ENCODE results near the gene TRIM17.

TRIM17 gene

DNA sequence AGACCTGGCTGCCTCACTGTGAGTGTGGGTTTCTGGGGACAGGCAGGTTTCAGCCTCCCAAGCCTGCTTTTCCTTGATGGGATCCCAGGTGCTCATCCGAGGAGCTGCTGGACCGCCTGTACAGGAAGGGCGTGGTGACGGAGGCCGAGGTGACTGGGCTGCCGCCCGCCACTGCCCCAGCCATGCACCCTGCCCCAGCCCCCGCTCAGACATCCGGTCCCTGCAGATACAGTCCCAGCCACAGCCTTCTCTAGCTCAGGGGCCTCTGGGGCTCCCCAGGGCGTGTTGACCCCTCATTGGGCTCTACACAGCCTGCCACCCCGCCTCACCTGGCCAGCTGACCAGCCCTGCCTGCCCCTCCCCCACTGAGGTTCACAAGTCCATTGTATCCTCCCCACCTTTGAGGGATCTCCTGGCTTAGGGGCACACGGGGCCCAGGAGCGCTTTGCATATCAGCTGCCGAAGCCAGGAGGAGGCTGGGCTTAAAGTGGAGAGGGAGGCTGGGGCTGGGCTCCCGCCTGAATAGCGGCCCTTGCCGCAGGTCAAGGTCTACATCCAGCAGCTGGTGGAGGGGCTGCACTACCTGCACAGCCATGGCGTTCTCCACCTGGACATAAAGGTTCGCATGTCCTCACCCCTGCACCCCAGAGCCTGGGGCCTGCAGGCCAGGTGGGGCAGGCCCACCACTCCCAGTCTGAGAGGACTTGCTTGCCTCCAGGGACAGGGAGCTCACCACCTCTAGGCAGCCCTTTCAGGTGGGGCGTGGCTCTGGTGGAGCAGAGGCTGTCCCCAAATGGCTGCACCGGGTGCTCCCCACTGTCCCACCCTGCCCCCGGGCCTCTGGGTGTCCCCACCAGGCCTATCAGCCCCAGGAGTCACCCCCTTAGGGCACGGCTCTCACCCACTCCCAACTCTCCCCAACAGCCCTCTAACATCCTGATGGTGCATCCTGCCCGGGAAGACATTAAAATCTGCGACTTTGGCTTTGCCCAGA, 48.6 kb downstream of the TRIM17 start:
- DNase-seq (ENCODE audit: low spot score), result no peak

GRCh38 chr1:228366866-228367741, 49.6 kb downstream of the TRIM17 start:
- no peak for DNase-seq (ENCODE audit: low spot score)

- no peak for DNase-seq (ENCODE audit: low spot score)
Observed at GRCh38 chr1:228366062-228366865, 50.4 kb downstream of the TRIM17 start.

DNA sequence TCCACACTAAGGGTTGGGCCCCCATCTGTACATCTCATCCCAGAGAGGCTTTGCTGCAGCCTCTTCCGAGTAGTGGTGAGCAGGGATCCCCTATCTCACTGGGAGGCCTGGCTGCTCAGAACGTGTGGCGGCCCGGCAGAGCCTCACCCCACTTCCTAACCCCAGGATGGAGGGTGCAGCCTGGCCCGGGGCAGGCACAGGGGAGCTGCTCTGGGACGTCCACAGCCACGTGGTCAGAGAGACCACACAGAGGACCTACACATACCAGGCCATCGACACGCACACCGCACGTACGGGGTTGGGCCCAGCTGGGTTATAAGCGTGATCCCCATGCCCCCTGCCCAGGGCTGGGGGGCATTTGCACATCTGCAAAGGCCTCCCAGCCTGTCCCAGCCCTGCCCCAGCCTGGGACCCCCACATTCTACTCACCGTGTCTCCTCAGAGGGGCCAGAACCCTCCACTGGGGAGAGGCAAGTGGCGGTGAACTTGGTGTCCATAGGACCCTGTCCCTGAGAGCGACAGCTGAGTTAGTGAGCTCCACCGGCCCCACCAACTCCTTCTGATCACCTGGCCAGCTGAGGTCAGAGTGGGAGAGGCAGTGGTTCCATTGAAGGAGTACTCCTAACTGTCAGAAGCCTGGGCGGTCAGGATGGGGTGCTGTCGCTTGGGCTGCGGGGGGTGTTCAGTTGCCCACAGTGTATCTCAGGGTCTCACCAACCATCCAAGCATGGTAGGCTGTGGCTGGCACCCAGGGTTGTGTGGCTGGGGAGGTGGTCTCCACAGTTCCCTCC, 51.2 kb downstream of the TRIM17 start:
- DNase-seq (ENCODE audit: low spot score), result no peak

DNA sequence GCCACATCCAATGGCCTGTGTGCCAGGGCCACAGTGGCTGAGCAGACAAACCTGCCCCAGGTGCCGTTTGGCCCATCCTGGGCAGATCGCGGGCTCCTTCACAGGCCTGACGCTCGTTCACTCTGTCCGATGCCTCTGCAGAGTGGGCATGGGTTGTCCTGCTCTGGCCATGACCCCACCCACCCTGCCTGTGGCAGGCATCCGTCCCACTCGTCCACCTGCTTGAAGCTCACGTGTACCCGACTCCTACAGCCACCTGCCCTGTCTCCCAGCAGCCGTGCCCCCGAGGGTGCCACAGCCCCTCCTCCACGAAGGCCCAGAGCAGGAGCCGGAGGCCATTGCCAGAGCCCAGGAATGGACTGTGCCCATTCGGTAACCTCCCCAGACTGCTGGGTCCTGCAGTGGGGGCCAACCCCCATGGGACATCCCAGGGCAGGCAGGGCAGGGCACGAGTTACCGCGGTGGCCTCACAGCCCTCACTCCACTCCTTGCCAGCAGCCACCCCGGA, 51.9 kb downstream of the TRIM17 start:
- no peak for DNase-seq (ENCODE audit: low spot score)

- DNase-seq (ENCODE audit: low spot score), result no peak
Observed at GRCh38 chr1:228364068-228364705, 52.5 kb downstream of the TRIM17 start.

DNA sequence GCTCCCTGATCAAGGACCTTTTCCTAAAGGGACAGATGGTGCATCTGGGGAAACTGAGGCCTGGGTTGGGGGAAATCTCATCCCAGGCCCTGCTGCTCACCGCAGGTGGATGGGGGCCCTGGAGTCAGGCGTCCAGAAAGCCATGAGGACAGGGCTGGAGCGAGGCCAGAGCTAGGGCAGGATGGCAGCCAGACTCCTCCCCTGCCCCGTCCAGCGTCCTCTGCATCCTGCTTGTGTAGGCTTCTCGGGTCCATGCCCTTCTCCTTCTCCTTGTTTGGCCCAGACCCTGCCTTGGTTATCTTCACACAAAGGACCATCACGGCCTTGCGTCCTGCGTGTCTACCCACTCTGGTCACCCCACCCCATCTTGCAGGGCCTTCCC, 53.0 kb downstream of the TRIM17 start:
- no peak for DNase-seq (ENCODE audit: low spot score)

DNA sequence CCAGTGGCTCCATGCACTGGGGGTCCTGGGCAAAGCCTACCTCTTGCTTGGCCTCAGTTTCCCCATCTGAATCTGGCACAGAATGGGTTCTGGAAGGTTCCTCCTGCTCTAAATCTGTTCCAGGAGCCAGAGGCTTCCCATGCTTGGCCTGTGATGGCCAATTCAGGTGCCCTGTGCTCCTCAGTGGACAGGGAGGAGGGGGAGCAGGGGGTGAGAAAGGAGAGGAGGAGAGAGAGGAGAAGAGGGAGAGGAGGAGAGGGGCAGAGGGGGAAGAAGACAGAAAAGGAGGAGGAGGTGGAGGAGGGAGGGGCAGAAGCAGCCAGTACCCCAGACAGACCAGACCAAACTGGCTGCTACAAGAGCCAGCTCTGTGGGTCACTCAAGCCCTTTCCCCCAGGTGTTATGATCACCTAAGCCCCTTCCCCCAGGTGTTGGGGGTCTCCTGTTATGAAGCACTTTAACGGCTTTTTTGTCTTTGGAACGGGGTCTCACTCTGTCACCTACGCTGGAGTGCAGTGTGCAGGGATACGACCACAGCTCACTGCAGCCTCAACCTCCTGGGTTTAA, 53.7 kb downstream of the TRIM17 start:
- DNase-seq (ENCODE audit: low spot score), result no peak

DNA sequence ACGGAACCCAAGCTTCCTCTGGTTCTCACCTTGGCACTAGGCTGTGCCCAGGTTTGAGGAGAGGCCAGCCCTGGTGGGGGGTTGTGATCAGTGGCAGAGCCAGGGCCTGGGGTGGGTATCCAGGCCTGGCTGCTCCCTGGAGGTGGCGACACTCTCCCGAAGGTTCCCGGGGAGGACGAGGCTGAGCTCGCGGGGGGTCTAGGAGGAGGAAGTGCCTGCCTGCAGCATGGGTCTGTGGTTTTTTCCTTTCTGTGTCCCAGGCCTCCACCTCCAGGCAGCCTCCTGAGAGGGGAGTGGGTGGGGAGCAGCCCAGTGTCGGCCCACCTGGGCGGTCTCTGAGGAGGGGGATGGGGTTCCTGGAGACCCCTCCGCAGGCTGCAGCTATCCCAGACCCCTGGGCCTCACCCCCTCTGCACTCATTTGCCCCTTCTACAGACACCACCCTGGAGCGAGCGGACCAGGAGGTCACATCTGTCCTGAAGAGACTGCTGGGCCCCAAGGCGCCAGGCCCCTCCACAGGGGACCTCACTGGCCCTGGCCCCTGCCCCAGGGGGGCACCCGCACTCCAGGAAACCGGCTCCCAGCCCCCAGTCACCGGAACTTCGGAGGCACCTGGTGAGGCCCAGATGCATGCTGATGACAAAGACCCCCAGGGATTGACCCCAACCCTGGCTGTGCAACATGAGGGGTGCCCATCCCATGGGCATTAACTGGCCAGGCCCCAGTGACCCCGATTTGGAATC, 54.3 kb downstream of the TRIM17 start:
- no peak for DNase-seq (ENCODE audit: low spot score)

DNA sequence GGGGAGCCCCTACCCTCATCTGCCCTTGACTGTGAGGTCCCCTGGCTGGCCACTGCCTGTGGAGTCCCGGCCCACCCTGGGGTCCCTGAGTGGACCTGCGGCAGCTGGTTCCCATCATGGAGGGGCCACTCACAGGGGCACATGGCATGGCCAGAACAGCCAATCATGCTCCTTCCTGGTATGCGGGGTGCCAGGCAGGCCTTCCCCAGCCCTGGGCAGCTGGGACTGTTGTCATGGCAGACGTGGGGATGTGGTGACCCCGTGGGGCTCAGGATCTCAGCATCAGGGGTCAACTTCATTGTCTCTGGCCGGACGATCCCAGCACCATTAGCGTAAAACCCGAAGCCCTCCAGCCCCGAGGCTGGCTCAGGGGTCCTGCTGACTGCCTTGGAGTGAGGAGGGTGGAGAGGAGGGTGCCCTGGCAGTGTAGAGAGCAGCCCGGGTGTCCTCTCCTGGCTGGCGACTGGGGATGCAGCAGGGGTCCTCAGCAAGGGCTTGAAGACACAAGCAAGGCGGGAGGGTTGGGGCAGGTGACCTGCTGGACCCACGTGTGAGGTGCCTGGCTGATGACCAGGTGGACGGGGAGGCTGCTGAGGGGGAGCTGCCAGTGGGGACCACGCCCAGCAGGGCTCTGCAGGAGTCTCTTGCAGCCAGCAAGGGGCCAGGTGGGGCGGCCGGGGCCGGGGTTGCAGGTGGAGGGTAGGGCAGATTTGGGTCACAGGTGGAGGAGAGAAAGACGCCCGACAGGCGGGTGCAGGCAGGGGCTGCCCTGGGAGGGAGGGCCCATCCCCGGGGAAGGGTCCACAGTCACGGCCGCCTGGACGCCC, 55.1 kb downstream of the TRIM17 start:
- no peak for DNase-seq (ENCODE audit: low spot score)

GRCh38 chr1:228360533-228361313, 55.9 kb downstream of the TRIM17 start:
- no peak for DNase-seq (ENCODE audit: low spot score)

DNA sequence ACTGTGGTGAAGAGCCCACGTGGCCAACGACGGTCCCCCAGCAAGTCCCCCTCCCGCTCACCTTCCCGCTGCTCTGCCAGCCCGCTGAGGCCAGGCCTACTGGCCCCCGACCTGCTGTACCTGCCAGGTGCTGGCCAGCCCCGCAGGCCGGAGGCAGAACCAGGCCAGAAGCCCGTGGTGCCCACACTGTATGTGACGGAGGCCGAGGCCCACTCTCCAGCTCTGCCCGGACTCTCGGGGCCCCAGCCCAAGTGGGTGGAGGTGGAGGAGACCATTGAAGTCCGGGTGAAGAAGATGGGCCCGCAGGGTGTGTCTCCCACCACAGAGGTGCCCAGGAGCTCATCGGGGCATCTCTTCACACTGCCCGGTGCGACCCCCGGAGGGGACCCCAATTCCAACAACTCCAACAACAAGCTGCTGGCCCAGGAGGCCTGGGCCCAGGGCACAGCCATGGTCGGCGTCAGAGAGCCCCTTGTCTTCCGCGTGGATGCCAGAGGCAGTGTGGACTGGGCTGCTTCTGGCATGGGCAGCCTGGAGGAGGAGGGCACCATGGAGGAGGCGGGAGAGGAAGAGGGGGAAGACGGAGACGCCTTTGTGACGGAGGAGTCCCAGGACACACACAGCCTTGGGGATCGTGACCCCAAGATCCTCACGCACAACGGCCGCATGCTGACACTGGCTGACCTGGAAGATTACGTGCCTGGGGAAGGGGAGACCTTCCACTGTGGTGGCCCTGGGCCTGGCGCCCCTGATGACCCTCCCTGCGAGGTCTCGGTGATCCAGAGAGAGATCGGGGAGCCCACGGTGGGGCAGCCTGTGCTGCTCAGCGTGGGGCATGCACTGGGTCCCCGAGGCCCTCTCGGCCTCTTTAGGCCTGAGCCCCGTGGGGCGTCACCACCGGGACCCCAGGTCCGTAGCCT, 56.8 kb downstream of the TRIM17 start:
- no peak for DNase-seq (ENCODE audit: low spot score)

DNA sequence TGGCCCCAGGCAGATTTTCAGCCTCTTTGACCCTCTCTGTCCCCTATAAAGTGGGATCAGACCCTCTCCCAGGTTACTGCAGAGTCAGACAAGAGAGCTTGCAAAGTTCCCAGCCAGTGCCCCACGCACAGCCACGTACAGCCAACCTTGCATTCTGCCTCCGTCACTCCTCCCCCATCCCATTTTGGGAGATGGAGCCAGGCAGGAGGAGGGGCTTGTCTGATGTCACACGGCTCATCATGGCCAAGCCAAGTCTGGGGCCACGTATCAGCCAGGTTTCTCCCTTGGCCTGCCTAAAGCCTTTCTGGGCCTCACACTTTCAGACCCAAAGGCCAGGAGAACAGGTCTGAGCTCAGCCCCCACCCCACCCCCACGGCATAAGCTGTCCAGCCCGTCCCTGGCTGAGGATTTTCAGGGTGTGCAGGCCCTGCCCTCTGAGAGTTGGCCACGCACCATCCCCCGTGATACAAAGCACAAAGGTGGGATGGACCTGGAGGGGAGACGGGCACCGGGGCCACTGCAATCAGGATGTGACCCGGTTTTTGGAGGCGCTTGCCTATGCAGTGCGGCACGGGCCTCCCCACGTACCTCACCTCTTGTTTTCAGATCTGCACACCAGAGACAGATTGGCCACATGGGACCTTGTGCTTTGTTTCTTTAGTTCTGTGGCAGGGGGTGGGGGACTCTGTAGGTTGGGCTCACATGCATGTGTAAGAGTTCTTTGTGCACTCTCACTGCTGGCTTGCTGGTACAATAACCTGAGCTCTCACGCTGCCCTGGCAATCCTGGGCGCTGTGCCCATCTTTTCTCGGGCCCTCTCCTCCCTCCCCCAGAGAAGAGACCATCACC, 57.7 kb downstream of the TRIM17 start:
- DNase-seq (ENCODE audit: low spot score), result no peak

- no peak for DNase-seq (ENCODE audit: low spot score)
Observed at GRCh38 chr1:228358039-228358763, 58.5 kb downstream of the TRIM17 start.

Measured in globus pallidus (tissue), 1 donor.